Natural killer cell treated with Interleukin-12 subunit alpha and Interleukin-12 subunit beta and Interleukin-15 and Interleukin-18, amount 100 ng/mL, for 72 hours (primary cell): Measurements from ENCODE around the gene TUBB4A. TPM values are rescaled to one million over a fixed set of nuclear protein-coding genes. Genes with fewer than 3 reads are reported as not detected.

Experiments used
- ATAC-seq, 2 donors: fragments of 150-1000 bp; cut with Tn5 transposase in 1 of 2; sonication (Bioruptor Pico), chemical (Tn5 transposase) in 1 of 2; 2 replicates each; pipeline ENCODE4 v1.10.0; 2021
- DNase-seq: peaks from one replicate; pipeline ENCODE4 v3.0.0; 2022; ENCODE audit warnings: low spot score
- H3K27ac Mint-ChIP-seq, 2 donors: 1 replicate in 1 of 2; 2 replicates in 1 of 2; pipeline ENCODE4 v1.8.0; 2022; ENCODE audit warnings: mixed read lengths in 2 of 2, mild to moderate bottlenecking in 1 of 2, moderate library complexity in 1 of 2
- H3K27me3 Mint-ChIP-seq, 2 donors: 1 replicate in 1 of 2; 2 replicates in 1 of 2; pipeline ENCODE4 v1.8.0; 2022; ENCODE audit warnings: mixed read lengths in 2 of 2
- H3K36me3 Mint-ChIP-seq: one replicate; pipeline ENCODE4 v1.8.0; 2022; ENCODE audit warnings: mixed read lengths
- H3K4me1 Mint-ChIP-seq, 2 donors: 1 replicate in 1 of 2; 2 replicates in 1 of 2; pipeline ENCODE4 v1.8.0; 2022; ENCODE audit warnings: low read depth in 2 of 2, mixed read lengths in 2 of 2, mild to moderate bottlenecking in 1 of 2
- H3K4me3 Mint-ChIP-seq: one replicate; pipeline ENCODE4 v1.8.0; 2022; ENCODE audit warnings: mixed read lengths
- H3K9me3 Mint-ChIP-seq: 2 replicates; pipeline ENCODE4 v1.8.0; 2022; ENCODE audit warnings: mixed read lengths
- total RNA-seq, 2 donors: library from RNA; stranded (reverse); gene quantifications; one replicate each; pipeline ENCODE4 v1.2.3, GENCODE V29; 2022

Gene TUBB4A
- total RNA-seq, 2 donors from 2014 or later = 1.4 to 3.2 TPM

- H3K4me3 Mint-ChIP-seq = peak overlapping the region; percentile 95
- DNase-seq (peak; percentile 98), ATAC-seq (peak; percentile 93 to 95)
- no peaks in the 10 kb centered on the region for H3K36me3 Mint-ChIP-seq
- H3K27ac Mint-ChIP-seq = peak overlapping the region; percentile 80 to 83
- no peaks in the 10 kb centered on the region for H3K27me3 Mint-ChIP-seq
- peaks cover 17 to 19% of the 10 kb centered on the region in 2 donors for H3K4me1 Mint-ChIP-seq
- H3K9me3 Mint-ChIP-seq = no peaks in the 10 kb centered on the region
These were observed 41.8 kb downstream of the TUBB4A start for GRCh38 chr19:6460099-6460884.

DNA sequence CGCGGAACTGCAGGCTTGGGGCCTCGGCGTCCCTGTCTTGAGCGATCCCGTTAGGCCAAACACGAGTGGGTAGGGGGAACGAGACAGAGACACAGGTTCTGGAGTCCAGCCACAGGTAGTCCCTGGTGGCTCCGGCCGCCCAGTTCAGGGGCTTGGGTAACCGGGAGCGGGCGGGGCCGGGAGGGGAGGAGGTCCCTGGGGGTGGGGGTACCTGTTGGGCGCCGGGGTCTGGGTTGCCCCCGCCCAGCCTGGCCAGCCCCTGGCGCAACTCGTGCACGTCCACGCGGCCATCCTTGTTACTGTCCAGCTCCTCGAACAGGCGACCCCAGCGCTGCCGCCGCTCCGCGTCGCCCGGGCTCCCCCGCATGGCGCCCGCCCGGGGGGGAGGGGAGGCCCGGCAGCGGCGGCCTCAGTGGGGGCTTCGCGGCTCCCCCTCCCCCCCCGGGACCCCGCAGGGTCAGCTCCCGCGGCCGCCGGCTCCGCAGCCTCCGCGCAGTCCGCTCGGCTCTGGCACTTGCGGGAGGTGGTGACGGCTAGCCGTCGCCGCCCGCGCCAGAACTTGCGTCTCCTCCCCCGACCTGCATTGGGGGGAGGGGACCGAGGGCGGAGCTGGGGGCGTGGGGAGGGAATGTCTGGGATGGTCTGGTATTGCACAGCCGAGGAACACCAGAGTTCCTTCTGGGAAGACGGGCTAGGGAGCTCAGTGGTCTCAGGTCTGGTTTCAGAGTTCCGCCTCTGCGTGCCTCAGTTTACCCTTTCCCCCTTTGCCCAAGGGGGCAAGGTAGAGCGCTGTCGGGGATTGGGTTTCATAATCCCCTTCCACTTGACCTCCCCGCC is 42.6 kb downstream of the TUBB4A start, which contains the start of gene SLC25A23:
Gene SLC25A23, minus strand, starts transcription at position 531 of the 837 bp plus-strand sequence. Its CDS starts 164 bp downstream, at position 367.
- Mint-ChIP-seq H3K27ac (peak within 1 kb of the TSS; percentile 80 to 83), H3K4me3 (peak within 1 kb of the TSS; percentile 95), H3K4me1 (peaks cover 16 to 17% of the 10 kb centered on the region in 2 donors), H3K36me3 (no peaks in the 10 kb centered on the region), H3K27me3 (no peaks in the 10 kb centered on the region), H3K9me3 (no peaks in the 10 kb centered on the region)
- DNase-seq (peak; percentile 70), ATAC-seq (peak; percentile 55 to 69)

DNA sequence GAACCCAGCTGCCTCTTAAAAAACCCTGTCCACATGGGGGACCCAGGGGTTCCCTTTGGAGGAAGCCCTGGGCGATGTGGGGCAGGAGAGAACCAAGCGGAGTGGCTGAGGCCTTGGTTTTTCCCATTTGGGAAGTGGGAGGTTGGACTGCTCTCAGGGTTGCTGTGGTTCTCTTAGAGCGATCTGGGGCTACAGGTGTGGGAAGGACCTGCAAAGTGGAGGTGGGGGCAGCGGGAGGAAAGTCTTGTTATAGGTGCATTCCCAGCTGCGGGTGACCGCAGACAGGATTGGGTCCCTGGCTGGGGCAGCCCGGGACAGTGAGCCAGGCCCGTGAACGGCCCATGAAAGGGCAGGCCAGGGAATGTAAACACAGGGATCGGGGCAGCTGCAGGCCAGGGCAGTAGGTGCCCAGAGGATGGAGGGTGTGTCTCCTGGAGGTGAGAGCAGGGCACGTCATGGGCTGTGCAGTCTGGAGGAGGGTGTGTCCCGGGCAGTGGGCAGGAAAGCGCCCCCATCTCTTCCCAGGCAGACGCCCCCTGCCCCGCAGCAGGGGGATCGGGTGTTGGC is 43.3 kb downstream of the TUBB4A start:
- Mint-ChIP-seq H3K4me1 (peaks cover 13 to 17% of the 10 kb centered on the region in 2 donors), H3K27ac (peak overlapping the region in 1 of 2 donors; percentile 68), H3K27me3 (no peaks in the 10 kb centered on the region), H3K4me3 (peak overlapping the region; percentile 90), H3K36me3 (no peaks in the 10 kb centered on the region), H3K9me3 (no peaks in the 10 kb centered on the region)
- DNase-seq (no peak), ATAC-seq (no peak)

DNA sequence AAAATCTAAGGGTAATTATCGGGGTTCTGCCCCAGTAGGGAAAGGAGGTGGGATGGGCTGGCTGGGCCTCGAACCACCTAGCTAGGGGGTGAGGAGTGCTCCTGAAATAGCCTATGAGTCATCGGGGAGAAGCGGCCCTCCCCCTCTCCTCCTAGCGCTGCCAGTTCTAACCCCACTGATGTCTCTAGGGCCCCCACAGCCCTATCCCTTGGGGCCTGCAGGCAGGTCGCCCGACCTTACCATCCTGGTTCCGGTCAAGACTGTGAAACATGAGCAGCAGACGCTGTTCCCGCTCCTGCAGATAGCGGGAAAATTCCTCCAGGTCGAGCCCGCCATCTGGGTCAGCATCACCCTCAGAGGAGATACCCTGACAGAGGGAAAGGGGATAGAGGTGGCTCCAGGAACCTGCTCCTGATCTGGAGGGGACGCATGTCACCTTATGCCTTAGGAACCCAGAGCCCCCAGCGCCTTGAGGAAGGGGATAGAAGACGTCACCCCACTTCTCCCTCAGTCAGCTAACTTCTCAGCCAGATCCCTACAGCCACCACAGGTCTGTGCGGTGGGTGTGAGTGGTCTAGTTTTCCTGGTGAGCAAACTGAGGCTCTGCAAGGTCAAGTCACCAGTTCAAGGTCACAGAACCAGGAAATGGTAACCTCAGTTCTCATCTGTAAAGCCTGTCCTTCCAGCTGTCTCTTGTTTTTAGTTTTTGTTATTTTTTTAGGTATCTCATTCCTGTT is 44.0 kb downstream of the TUBB4A start:
- Mint-ChIP-seq H3K4me3 (peak overlapping the region; percentile 90), H3K36me3 (no peaks in the 10 kb centered on the region), H3K27ac (peak overlapping the region in 1 of 2 donors; percentile 68), H3K27me3 (no peaks in the 10 kb centered on the region), H3K4me1 (peaks cover 12 to 17% of the 10 kb centered on the region in 2 donors), H3K9me3 (no peaks in the 10 kb centered on the region)
- no peak for DNase-seq
- no peak for ATAC-seq

DNA sequence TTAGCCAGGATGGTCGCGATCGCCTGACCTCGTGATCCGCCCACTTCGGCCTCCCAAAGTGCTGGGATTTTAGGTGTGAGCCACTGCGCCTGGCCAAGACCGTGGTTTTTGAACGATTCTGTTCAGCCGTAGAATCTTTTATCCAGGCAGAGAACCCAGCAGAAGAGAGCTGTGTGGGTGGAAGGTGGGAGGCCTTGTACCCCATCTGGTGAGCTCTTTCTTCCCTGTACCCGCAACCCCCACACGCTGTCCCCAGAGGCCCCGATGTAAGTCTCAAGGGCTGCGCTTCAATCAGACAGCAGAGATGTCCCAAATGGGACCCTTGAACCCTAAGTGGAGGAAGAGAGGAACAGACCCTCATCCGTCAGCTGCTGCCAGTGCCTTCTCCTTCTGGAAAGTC is 46.2 kb downstream of the TUBB4A start:
- H3K27me3 Mint-ChIP-seq = no peaks in the 10 kb centered on the region
- no peak for DNase-seq
- H3K9me3 Mint-ChIP-seq = no peaks in the 10 kb centered on the region
- peaks cover 12 to 17% of the 10 kb centered on the region in 2 donors for H3K4me1 Mint-ChIP-seq
- H3K36me3 Mint-ChIP-seq = no peaks in the 10 kb centered on the region
- ATAC-seq = no peak
- H3K4me3 Mint-ChIP-seq = no peak overlapping the region
- H3K27ac Mint-ChIP-seq = no peak overlapping the region

- no peak overlapping the region for H3K27ac Mint-ChIP-seq
- H3K4me3 Mint-ChIP-seq = no peak overlapping the region
- no peaks in the 10 kb centered on the region for H3K9me3 Mint-ChIP-seq
- H3K4me1 Mint-ChIP-seq = peaks cover 6% of the 10 kb centered on the region in 2 donors
- H3K36me3 Mint-ChIP-seq = no peaks in the 10 kb centered on the region
- no peak for ATAC-seq
- DNase-seq = no peak
- H3K27me3 Mint-ChIP-seq = no peaks in the 10 kb centered on the region
These were observed 48.1 kb downstream of the TUBB4A start for GRCh38 chr19:6453951-6454565.

GRCh38 chr19:6452899-6453298 is 49.2 kb downstream of the TUBB4A start:
- H3K4me1 Mint-ChIP-seq = no peaks in the 10 kb centered on the region

GRCh38 chr19:6452223-6452614 is 49.9 kb downstream of the TUBB4A start:
- H3K36me3 Mint-ChIP-seq = no peaks in the 10 kb centered on the region
- H3K4me1 Mint-ChIP-seq = no peaks in the 10 kb centered on the region
- no peak overlapping the region for H3K27ac Mint-ChIP-seq
- H3K4me3 Mint-ChIP-seq = no peak overlapping the region
- H3K9me3 Mint-ChIP-seq = no peaks in the 10 kb centered on the region
- H3K27me3 Mint-ChIP-seq = no peaks in the 10 kb centered on the region
- DNase-seq (no peak), ATAC-seq (no peak)

More at GRCh38 chr19:6452899-6453298, 49.2 kb downstream of the TUBB4A start:
- Mint-ChIP-seq H3K27ac (no peak overlapping the region), H3K27me3 (no peaks in the 10 kb centered on the region), H3K36me3 (no peaks in the 10 kb centered on the region), H3K4me3 (no peak overlapping the region), H3K9me3 (no peaks in the 10 kb centered on the region)
- ATAC-seq (no peak), DNase-seq (no peak)

DNA sequence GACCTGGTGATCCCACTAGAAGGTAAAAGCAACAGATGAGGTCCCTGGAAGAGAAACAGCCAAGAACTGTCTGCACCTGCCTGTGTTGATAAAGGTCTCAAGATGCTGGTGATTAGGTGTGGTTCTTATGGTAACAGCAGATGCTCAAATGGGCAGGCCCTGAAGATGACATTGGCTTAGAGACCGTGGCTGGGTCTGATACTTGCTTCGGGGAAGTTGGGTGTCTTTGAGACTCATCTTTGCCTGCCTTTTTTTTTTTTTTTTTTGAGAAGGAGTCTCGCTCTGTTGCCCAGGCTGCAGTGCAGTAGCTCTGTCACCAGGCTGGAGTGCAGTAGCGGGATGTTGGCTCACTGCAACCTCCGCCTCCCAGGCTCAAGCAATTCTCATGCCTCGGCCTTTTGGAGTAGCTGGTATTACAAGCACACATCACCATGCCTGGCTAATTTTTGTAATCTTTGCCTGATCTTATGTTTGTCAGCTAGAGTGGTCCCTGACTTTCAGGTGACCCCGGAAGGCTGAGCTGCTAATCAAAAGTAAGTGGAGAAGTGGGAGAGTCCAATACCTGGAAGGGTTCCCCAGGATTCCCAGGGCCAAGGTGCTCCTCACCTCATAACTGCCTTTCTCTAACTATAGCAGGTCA is 50.4 kb downstream of the TUBB4A start:
- Mint-ChIP-seq H3K36me3 (no peaks in the 10 kb centered on the region), H3K27ac (no peak overlapping the region), H3K27me3 (no peaks in the 10 kb centered on the region), H3K4me3 (no peak overlapping the region), H3K9me3 (no peaks in the 10 kb centered on the region), H3K4me1 (no peaks in the 10 kb centered on the region)
- ATAC-seq = no peak
- DNase-seq = no peak

GRCh38 chr19:6450166-6450565 is 51.9 kb downstream of the TUBB4A start:
- no peak overlapping the region for H3K4me3 Mint-ChIP-seq
- H3K36me3 Mint-ChIP-seq = no peaks in the 10 kb centered on the region
- no peaks in the 10 kb centered on the region for H3K9me3 Mint-ChIP-seq
- no peak overlapping the region for H3K27ac Mint-ChIP-seq
- DNase-seq = no peak
- no peaks in the 10 kb centered on the region for H3K4me1 Mint-ChIP-seq
- H3K27me3 Mint-ChIP-seq = no peaks in the 10 kb centered on the region
- no peak for ATAC-seq

DNA sequence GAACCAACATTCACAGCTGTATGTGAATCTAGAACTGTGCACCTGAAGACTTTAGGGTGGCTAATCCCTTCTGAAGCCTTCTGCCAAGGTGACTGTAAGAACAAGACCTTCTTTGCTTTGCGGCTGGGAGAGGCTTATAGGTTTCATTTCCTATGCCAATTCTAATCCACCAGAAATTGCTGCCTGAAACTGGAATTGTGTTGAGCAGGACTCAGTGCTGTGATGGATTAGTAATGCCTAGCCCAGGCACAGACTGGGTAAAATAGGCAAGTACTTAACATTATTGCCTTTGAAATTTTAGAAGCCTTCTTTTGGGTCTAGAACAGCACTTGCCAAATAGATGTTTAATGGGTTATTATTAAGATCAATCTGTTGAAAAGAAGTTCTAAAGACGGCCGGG is 54.1 kb downstream of the TUBB4A start:
- ATAC-seq (no peak), DNase-seq (no peak)
- no peak overlapping the region for H3K27ac Mint-ChIP-seq
- H3K9me3 Mint-ChIP-seq = no peaks in the 10 kb centered on the region
- no peaks in the 10 kb centered on the region for H3K4me1 Mint-ChIP-seq
- no peaks in the 10 kb centered on the region for H3K36me3 Mint-ChIP-seq
- H3K4me3 Mint-ChIP-seq = no peak overlapping the region
- no peaks in the 10 kb centered on the region for H3K27me3 Mint-ChIP-seq

GRCh38 chr19:6446452-6446851 is 55.7 kb downstream of the TUBB4A start:
- H3K27ac Mint-ChIP-seq = no peak overlapping the region
- no peaks in the 10 kb centered on the region for H3K36me3 Mint-ChIP-seq
- H3K9me3 Mint-ChIP-seq = no peaks in the 10 kb centered on the region
- DNase-seq (no peak), ATAC-seq (no peak)
- no peak overlapping the region for H3K4me3 Mint-ChIP-seq
- H3K27me3 Mint-ChIP-seq = no peaks in the 10 kb centered on the region
- H3K4me1 Mint-ChIP-seq = no peaks in the 10 kb centered on the region
